Loucy (cell line): ENCODE results near the gene SNX20.

Experiments used
- EZH2phosphoT487 ChIP-seq: fragments of 200-600 bp; IDR thresholded peaks from 2 replicates; pipeline ENCODE4 v1.6.1; 2018; ENCODE audit warnings: antibody characterized with exemption, mild to moderate bottlenecking, moderate library complexity, borderline replicate concordance
- TF ChIP-seq, protein P1 (sequence below): fragments of 200-600 bp; sonication (generic); conservative IDR thresholded peaks from 2 replicates; pipeline ENCODE4 v1.5.1; 2014; ENCODE audit warnings: mild to moderate bottlenecking, antibody characterized with exemption, low read length

DNA sequence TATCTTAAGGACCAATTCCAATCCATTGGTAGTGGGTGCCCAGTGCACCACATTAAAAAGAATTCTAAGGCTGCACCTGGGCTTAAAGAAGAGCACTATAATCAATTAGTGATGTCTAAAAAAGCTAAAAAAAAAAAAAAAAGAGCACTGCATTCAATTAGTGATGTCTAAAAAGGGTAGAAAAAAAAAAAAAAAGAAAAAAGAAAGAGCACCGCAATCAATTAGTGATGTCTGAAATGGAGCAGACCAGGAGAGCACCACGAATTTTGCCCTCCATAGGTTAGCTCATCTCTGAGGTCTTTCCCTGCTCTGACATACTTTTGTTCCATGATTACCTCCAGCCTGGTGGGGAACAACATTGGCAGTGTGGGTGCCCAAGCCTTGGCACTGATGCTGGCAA, 41.8 kb upstream of the SNX20 start:
- TF ChIP-seq, protein P1, sequence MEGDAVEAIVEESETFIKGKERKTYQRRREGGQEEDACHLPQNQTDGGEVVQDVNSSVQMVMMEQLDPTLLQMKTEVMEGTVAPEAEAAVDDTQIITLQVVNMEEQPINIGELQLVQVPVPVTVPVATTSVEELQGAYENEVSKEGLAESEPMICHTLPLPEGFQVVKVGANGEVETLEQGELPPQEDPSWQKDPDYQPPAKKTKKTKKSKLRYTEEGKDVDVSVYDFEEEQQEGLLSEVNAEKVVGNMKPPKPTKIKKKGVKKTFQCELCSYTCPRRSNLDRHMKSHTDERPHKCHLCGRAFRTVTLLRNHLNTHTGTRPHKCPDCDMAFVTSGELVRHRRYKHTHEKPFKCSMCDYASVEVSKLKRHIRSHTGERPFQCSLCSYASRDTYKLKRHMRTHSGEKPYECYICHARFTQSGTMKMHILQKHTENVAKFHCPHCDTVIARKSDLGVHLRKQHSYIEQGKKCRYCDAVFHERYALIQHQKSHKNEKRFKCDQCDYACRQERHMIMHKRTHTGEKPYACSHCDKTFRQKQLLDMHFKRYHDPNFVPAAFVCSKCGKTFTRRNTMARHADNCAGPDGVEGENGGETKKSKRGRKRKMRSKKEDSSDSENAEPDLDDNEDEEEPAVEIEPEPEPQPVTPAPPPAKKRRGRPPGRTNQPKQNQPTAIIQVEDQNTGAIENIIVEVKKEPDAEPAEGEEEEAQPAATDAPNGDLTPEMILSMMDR, result no peak
- no peak for TF ChIP-seq EZH2phosphoT487
